ENCODE results near the gene TAF11L6. TPM values are rescaled to one million over a fixed set of nuclear protein-coding genes. Genes with fewer than 3 reads are reported as not detected.
"Not testable (repeated sequence)": the region's sequence is repeated elsewhere in the genome, so short reads cannot be mapped to it uniquely, and the experiment has no call there.

Gene TAF11L6
- total RNA-seq, 1 experiment from 2014 or later: not detected

DNA sequence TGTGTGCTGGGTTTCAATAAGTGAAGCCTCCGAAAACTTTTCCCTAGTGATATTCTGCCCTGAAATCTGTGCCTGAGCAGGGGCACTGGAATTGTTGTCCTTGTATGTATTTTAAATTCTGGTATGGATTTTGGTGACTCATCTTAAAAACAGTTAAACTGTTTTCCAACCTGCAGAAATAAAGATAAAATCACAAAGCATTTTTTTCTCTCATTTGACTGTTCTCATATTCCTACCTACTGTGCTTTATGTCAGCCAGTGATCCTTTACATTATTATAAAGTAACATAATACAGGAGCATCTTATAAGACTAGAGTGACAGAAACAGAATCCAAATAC, 41.3 kb upstream of the TAF11L6 start:
- intact Hi-C loops (cut with micrococcal nuclease): no loop called here
- H2AFZ ChIP-seq (ENCODE audit: low read depth, low read length, poor library complexity, severe bottlenecking): no peak overlapping the region
- H3K79me2 ChIP-seq (ENCODE audit: insufficient read depth, low read length): no peaks in the 10 kb centered on the region
- H3K36me3 ChIP-seq (ENCODE audit: control insufficient read depth in 1 of 2, insufficient read depth in 2 of 2, low read length in 2 of 2): no peaks in the 10 kb centered on the region
- no peak for ATAC-seq
- H3K27ac ChIP-seq (ENCODE audit: low read depth, low read length): no peak overlapping the region
- no peak overlapping the region for H3K9ac ChIP-seq (ENCODE audit: low read length)
- no peaks in the 10 kb centered on the region for H3K27me3 ChIP-seq (ENCODE audit: insufficient read depth, low read length)
- H4K20me1 ChIP-seq (ENCODE audit: insufficient read depth): no peaks in the 10 kb centered on the region
- no peak for DNase-seq (ENCODE audit: low read depth, low spot score)
- no peaks in the 10 kb centered on the region for H3K9me3 ChIP-seq (ENCODE audit: control insufficient read depth in 1 of 2, insufficient read depth in 1 of 2, low read depth in 1 of 2, low read length in 2 of 2)
- no peak overlapping the region for H3K4me3 ChIP-seq (replicated peaks in 1 of 2; ENCODE audit: low read depth in 1 of 2, low read length in 2 of 2)
- no peak for TF ChIP-seq JUND (IDR thresholded peaks at IDR 0.05)
- H3K4me2 ChIP-seq (ENCODE audit: low read length): no peak overlapping the region
- no TSS peak for BruUV-seq (replicated peaks)
- POLR2A ChIA-PET: no interaction called here
- RAD21 ChIA-PET (ENCODE audit: low non-redundant PET in 1 of 2, low total read pairs in 2 of 2, uncharacterized antibody in 2 of 2, unreplicated experiment in 2 of 2): no interaction called here
- H3K4me1 ChIP-seq (ENCODE audit: control insufficient read depth in 1 of 2, insufficient read depth in 2 of 2, low read length in 2 of 2): no peaks in the 10 kb centered on the region
- no peaks in the 10 kb centered on the region for H3K9me2 ChIP-seq (ENCODE audit: insufficient read depth)
- CTCF ChIA-PET: no interaction called here

DNA sequence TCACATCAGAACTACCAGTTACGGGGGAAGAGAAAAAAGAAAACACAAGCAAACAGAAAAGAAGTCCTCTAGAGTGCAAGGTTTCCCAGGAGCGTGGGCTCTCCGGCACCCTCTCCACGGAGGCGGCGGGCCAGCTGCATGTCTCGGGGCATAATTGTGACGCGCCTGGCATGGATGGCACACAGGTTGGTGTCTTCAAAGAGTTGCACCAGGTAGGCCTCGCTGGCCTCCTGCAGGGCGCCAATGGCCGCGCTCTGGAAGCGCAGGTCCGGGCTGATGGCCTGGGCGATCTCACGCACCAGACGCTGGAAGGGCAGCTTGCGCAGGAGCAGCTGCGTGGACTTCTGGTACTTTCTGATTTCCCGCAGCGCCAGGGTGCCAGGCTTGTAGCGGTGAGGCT, 37.2 kb upstream of the TAF11L6 start:
- RAD21 ChIA-PET (ENCODE audit: low non-redundant PET in 1 of 2, low total read pairs in 2 of 2, uncharacterized antibody in 2 of 2, unreplicated experiment in 2 of 2); DNase-seq (ENCODE audit: low read depth, low spot score); H3K4me1 ChIP-seq (ENCODE audit: control insufficient read depth in 1 of 2, insufficient read depth in 2 of 2, low read length in 2 of 2); H3K9ac ChIP-seq (ENCODE audit: low read length); POLR2A ChIA-PET; H3K27ac ChIP-seq (ENCODE audit: low read depth, low read length); H3K9me3 ChIP-seq (ENCODE audit: control insufficient read depth in 1 of 2, insufficient read depth in 1 of 2, low read depth in 1 of 2, low read length in 2 of 2); H3K36me3 ChIP-seq (ENCODE audit: control insufficient read depth in 1 of 2, insufficient read depth in 2 of 2, low read length in 2 of 2); H3K4me3 ChIP-seq (replicated peaks in 1 of 2; ENCODE audit: low read depth in 1 of 2, low read length in 2 of 2); H3K4me2 ChIP-seq (ENCODE audit: low read length); CTCF ChIA-PET; BruUV-seq (replicated peaks); intact Hi-C loops (cut with micrococcal nuclease); H3K79me2 ChIP-seq (ENCODE audit: insufficient read depth, low read length); ATAC-seq; H2AFZ ChIP-seq (ENCODE audit: low read depth, low read length, poor library complexity, severe bottlenecking); H3K27me3 ChIP-seq (ENCODE audit: insufficient read depth, low read length); H4K20me1 ChIP-seq (ENCODE audit: insufficient read depth); H3K9me2 ChIP-seq (ENCODE audit: insufficient read depth): not testable (repeated sequence)

DNA sequence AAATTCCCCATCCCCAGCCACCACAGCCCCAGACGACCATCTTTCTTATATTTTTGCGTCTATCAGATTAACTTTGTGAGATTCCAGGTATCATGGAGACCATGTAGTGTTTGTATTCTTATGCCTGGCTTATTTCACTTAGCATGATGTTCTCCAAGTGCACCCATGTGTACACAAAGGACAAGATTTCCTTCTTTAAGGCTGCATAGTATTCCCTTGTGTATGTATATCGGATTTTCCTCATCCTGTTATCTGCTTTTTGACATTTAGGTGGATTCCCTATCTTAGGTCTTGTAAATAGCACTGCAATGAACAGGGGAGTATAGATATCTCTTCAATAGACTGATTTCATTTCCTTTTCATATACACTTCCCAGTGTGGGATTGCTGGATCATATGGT, 35.7 kb upstream of the TAF11L6 start:
- Histone ChIP-seq H4K20me1 (ENCODE audit: insufficient read depth) (no peaks in the 10 kb centered on the region), H2AFZ (ENCODE audit: low read depth, low read length, poor library complexity, severe bottlenecking) (no peak overlapping the region), H3K36me3 (ENCODE audit: control insufficient read depth in 1 of 2, insufficient read depth in 2 of 2, low read length in 2 of 2) (no peaks in the 10 kb centered on the region), H3K9me2 (ENCODE audit: insufficient read depth) (no peaks in the 10 kb centered on the region), H3K27me3 (ENCODE audit: insufficient read depth, low read length) (no peaks in the 10 kb centered on the region), H3K27ac (ENCODE audit: low read depth, low read length) (no peak overlapping the region), H3K4me1 (ENCODE audit: control insufficient read depth in 1 of 2, insufficient read depth in 2 of 2, low read length in 2 of 2) (no peaks in the 10 kb centered on the region), H3K9ac (ENCODE audit: low read length) (no peak overlapping the region), H3K4me2 (ENCODE audit: low read length) (no peak overlapping the region), H3K79me2 (ENCODE audit: insufficient read depth, low read length) (no peaks in the 10 kb centered on the region), H3K4me3 (replicated peaks in 1 of 2; ENCODE audit: low read depth in 1 of 2, low read length in 2 of 2) (no peak overlapping the region), H3K9me3 (ENCODE audit: control insufficient read depth in 1 of 2, insufficient read depth in 1 of 2, low read depth in 1 of 2, low read length in 2 of 2) (peaks cover 0 to 7% of the 10 kb centered on the region in 2 experiments; a peak in 1 of 4 replicates)
- DNase-seq (ENCODE audit: low read depth, low spot score) (no peak), ATAC-seq (no peak)
- intact Hi-C loops (cut with micrococcal nuclease): no loop called here
- RAD21 ChIA-PET (ENCODE audit: low non-redundant PET in 1 of 2, low total read pairs in 2 of 2, uncharacterized antibody in 2 of 2, unreplicated experiment in 2 of 2): no interaction called here
- no peak for TF ChIP-seq ZFX (IDR thresholded peaks at IDR 0.05)
- TF ChIP-seq, protein P1, sequence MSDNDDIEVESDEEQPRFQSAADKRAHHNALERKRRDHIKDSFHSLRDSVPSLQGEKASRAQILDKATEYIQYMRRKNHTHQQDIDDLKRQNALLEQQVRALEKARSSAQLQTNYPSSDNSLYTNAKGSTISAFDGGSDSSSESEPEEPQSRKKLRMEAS (IDR thresholded peaks at IDR 0.05): no peak
- TF ChIP-seq EZH2 (IDR thresholded peaks at IDR 0.05): no peak
- no TSS peak for BruUV-seq (replicated peaks)
- CTCF ChIA-PET: no interaction called here
- POLR2A ChIA-PET: no interaction called here

Data from HCT116 (cell line).